ENCODE measurements around the gene GIPR. TPM values are rescaled to one million over a fixed set of nuclear protein-coding genes. Genes with fewer than 3 reads are reported as not detected.
A peak's percentile ranks its signal among the peaks of the same experiment; 100 is the strongest.

GIPR gene
- total and polyA plus RNA-seq, 10 of the 15 experiments (the other 5 are each of a cell fraction or from before 2014, with no cell fraction given), result 1.7 to 26.3 (median 13.7) TPM

DNA sequence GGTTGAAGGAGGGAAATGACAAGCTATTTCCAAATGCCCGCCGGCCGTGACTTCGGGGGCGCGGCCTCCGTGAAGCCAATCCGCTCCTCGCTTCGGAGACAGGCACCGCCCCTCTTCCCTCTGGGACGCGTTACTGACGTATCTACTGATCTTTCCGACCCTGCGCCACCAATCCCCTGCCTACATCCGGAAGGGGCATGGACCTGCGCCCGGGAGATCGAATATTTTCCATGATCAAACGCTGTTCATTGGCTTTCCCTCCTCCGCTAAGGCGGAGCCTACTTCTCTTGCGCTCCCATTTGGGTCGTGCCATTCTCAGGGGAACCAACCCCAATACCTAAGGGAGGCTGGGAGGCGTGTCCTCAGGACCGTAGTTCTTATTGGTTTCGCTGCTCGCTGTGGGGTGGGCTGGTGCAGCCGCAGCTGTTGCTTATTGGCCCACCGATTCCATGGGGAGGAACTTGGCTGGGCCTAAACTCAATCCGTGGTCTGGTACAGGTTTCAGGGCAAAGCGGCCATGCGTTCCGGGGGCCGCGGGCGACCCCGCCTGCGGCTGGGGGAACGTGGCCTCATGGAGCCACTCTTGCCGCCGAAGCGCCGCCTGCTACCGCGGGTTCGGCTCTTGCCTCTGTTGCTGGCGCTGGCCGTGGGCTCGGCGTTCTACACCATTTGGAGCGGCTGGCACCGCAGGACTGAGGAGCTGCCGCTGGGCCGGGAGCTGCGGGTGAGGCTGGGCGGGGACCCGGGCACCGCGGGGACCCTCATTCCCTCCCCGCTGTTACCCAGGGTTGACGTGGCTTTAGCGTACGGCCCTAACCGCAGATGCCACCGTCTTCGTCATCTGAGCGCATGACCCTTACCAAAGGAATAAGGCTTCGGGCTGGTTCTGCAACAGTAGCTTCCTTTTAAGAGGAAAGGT, 24.4 kb downstream of the GIPR start, which contains the start of gene QPCTL (continued):
- TF ChIP-seq YY1 (IDR thresholded peaks at IDR 0.05; ENCODE audit: low read depth, low read length), result peak; percentile 77
- TF ChIP-seq ZZZ3 (IDR thresholded peaks at IDR 0.05; ENCODE audit: control insufficient read depth, insufficient read length, low read depth), result no peak
- TF ChIP-seq, protein P1, sequence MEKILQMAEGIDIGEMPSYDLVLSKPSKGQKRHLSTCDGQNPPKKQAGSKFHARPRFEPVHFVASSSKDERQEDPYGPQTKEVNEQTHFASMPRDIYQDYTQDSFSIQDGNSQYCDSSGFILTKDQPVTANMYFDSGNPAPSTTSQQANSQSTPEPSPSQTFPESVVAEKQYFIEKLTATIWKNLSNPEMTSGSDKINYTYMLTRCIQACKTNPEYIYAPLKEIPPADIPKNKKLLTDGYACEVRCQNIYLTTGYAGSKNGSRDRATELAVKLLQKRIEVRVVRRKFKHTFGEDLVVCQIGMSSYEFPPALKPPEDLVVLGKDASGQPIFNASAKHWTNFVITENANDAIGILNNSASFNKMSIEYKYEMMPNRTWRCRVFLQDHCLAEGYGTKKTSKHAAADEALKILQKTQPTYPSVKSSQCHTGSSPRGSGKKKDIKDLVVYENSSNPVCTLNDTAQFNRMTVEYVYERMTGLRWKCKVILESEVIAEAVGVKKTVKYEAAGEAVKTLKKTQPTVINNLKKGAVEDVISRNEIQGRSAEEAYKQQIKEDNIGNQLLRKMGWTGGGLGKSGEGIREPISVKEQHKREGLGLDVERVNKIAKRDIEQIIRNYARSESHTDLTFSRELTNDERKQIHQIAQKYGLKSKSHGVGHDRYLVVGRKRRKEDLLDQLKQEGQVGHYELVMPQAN (conservative IDR thresholded peaks at IDR 0.05), result peak; percentile 96
- TF ChIP-seq KLF5 (IDR thresholded peaks at IDR 0.05; ENCODE audit: partially characterized antibody), result no peak
- TF ChIP-seq MYC (IDR thresholded peaks at IDR 0.05; ENCODE audit: insufficient read depth, insufficient read length, insufficient replicate concordance, low read length, severe bottlenecking), result no peak
- TF ChIP-seq SREBF1 (IDR thresholded peaks at IDR 0.05; ENCODE audit: low read length), result no peak
- TF ChIP-seq NFYB (IDR thresholded peaks at IDR 0.05; ENCODE audit: insufficient read depth, low read depth, low read length), result peak; percentile 90
- TF ChIP-seq BMI1 (IDR thresholded peaks at IDR 0.05; ENCODE audit: borderline replicate concordance), result no peak
- TF ChIP-seq SMAD1 (IDR thresholded peaks at IDR 0.05; ENCODE audit: low read depth, partially characterized antibody), result no peak
- TF ChIP-seq, protein P2, sequence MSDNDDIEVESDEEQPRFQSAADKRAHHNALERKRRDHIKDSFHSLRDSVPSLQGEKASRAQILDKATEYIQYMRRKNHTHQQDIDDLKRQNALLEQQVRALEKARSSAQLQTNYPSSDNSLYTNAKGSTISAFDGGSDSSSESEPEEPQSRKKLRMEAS (IDR thresholded peaks at IDR 0.05; ENCODE audit: low read depth, low read length), result peak; percentile 67; the same call in 1 of the 2 replicates
- TF ChIP-seq FOS (IDR thresholded peaks at IDR 0.05; ENCODE audit: borderline replicate concordance, extremely low read depth, insufficient read length), result peak; percentile 48
- TF ChIP-seq CBX3 (IDR thresholded peaks at IDR 0.05; ENCODE audit: borderline replicate concordance, low read depth), result no peak
- TF ChIP-seq ZBED1 (IDR thresholded peaks at IDR 0.05; ENCODE audit: borderline replicate concordance), result no peak
- TF ChIP-seq LARP7 (IDR thresholded peaks at IDR 0.05), result peak; percentile 73
- no peak for TF ChIP-seq MTA2 (IDR thresholded peaks at IDR 0.05; ENCODE audit: low read depth)
- TF ChIP-seq, protein P3, sequence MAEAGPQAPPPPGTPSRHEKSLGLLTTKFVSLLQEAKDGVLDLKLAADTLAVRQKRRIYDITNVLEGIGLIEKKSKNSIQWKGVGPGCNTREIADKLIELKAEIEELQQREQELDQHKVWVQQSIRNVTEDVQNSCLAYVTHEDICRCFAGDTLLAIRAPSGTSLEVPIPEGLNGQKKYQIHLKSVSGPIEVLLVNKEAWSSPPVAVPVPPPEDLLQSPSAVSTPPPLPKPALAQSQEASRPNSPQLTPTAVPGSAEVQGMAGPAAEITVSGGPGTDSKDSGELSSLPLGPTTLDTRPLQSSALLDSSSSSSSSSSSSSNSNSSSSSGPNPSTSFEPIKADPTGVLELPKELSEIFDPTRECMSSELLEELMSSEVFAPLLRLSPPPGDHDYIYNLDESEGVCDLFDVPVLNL (IDR thresholded peaks at IDR 0.05; ENCODE audit: low read depth, low read length), result peak; percentile 98
- peak; percentile 82 for TF ChIP-seq SP1 (IDR thresholded peaks at IDR 0.05; ENCODE audit: low read depth, low read length)
- no peak for TF ChIP-seq MYB (IDR thresholded peaks at IDR 0.05; ENCODE audit: borderline replicate concordance, low read depth, low read length)
- TF ChIP-seq, protein P4, sequence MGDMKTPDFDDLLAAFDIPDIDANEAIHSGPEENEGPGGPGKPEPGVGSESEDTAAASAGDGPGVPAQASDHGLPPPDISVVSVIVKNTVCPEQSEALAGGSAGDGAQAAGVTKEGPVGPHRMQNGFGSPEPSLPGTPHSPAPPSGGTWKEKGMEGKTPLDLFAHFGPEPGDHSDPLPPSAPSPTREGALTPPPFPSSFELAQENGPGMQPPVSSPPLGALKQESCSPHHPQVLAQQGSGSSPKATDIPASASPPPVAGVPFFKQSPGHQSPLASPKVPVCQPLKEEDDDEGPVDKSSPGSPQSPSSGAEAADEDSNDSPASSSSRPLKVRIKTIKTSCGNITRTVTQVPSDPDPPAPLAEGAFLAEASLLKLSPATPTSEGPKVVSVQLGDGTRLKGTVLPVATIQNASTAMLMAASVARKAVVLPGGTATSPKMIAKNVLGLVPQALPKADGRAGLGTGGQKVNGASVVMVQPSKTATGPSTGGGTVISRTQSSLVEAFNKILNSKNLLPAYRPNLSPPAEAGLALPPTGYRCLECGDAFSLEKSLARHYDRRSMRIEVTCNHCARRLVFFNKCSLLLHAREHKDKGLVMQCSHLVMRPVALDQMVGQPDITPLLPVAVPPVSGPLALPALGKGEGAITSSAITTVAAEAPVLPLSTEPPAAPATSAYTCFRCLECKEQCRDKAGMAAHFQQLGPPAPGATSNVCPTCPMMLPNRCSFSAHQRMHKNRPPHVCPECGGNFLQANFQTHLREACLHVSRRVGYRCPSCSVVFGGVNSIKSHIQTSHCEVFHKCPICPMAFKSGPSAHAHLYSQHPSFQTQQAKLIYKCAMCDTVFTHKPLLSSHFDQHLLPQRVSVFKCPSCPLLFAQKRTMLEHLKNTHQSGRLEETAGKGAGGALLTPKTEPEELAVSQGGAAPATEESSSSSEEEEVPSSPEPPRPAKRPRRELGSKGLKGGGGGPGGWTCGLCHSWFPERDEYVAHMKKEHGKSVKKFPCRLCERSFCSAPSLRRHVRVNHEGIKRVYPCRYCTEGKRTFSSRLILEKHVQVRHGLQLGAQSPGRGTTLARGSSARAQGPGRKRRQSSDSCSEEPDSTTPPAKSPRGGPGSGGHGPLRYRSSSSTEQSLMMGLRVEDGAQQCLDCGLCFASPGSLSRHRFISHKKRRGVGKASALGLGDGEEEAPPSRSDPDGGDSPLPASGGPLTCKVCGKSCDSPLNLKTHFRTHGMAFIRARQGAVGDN (IDR thresholded peaks at IDR 0.05), result peak; percentile 31; the same call in 1 of the 2 replicates
- TF ChIP-seq RB1 (IDR thresholded peaks at IDR 0.05; ENCODE audit: borderline replicate concordance), result peak; percentile 44; the same call in 1 of the 2 replicates
- TF ChIP-seq TCF12 (IDR thresholded peaks at IDR 0.05; ENCODE audit: low read depth, low read length), result no peak
- no peak for TF ChIP-seq MEF2A (IDR thresholded peaks at IDR 0.05; ENCODE audit: insufficient read depth, low read depth, low read length)
- no peak for TF ChIP-seq RAD51 (IDR thresholded peaks at IDR 0.05)
